SW480 (cell line): ENCODE results near the gene BPIFB6.

Experiments
- DNase-seq: peaks from one replicate; pipeline ENCODE4 v3.0.0-alpha.2; 2016; ENCODE audit warnings: low spot score

BPIFB6 gene

GRCh38 chr20:33016581-33017109, 14.8 kb upstream of the BPIFB6 start:
- DNase-seq, result no peak

- DNase-seq, result no peak
These were observed 13.9 kb upstream of the BPIFB6 start for GRCh38 chr20:33017542-33017941.

- no peak for DNase-seq
These were observed 13.1 kb upstream of the BPIFB6 start for GRCh38 chr20:33018169-33018931.

- no peak for DNase-seq
These were observed 11.8 kb upstream of the BPIFB6 start for GRCh38 chr20:33019465-33020277.

GRCh38 chr20:33020278-33021161, 10.9 kb upstream of the BPIFB6 start:
- DNase-seq, result no peak

- DNase-seq, result no peak
These were observed 9.6 kb upstream of the BPIFB6 start for GRCh38 chr20:33021879-33022278.

GRCh38 chr20:33022289-33022688, 9.2 kb upstream of the BPIFB6 start:
- DNase-seq, result no peak

- no peak for DNase-seq
These were observed 8.6 kb upstream of the BPIFB6 start for GRCh38 chr20:33022694-33023438.

GRCh38 chr20:33023439-33024242, 7.8 kb upstream of the BPIFB6 start:
- no peak for DNase-seq

GRCh38 chr20:33024243-33024560, 7.2 kb upstream of the BPIFB6 start:
- no peak for DNase-seq

GRCh38 chr20:33024609-33025317, 6.7 kb upstream of the BPIFB6 start:
- no peak for DNase-seq

- DNase-seq, result no peak
These were observed 6.1 kb upstream of the BPIFB6 start for GRCh38 chr20:33025318-33025876.

- DNase-seq, result no peak
These were observed 5.2 kb upstream of the BPIFB6 start for GRCh38 chr20:33026072-33026778.

GRCh38 chr20:33026779-33027759, 4.4 kb upstream of the BPIFB6 start:
- no peak for DNase-seq

- DNase-seq, result no peak
These were observed 3.4 kb upstream of the BPIFB6 start for GRCh38 chr20:33027769-33028751.

GRCh38 chr20:33028875-33029274, 2.6 kb upstream of the BPIFB6 start:
- DNase-seq, result no peak

GRCh38 chr20:33030076-33030475, 1.4 kb upstream of the BPIFB6 start:
- no peak for DNase-seq
